Caco-2 (cell line): ENCODE measurements around the gene CDC42BPA. TPM values are rescaled to one million over a fixed set of nuclear protein-coding genes. Genes with fewer than 3 reads are reported as not detected.

Experiments
- BruUV-seq: library from RNA; stranded (reverse); fragments of 400-500 nt; replicated peaks from 2 replicates; lab custom pipeline; 2021; lab: Mats Ljungman, UMichigan
- CTCF ChIA-PET: fragments of 300-600 bp; sonication (Branson Sonifier 250); formaldehyde crosslinking; loops from one replicate; lab custom pipeline; 2022; ENCODE audit warnings: antibody characterized with exemption; lab: Charles Lee
- POLR2A ChIA-PET: fragments of 300-600 bp; sonication (Branson Sonifier 250); formaldehyde crosslinking; loops from one replicate; lab custom pipeline; 2022; ENCODE audit warnings: antibody characterized with exemption; lab: Charles Lee
- DNase-seq, 2 experiments: peaks; one replicate each; pipeline versions ENCODE4 v3.0.0 to v3.0.0-alpha.2; 2020 to 2022
- H3K27me3 ChIP-seq: replicated peaks from 2 replicates; pipeline ENCODE4 v1.6.0; 2011; ENCODE audit warnings: low read length; ENCODE audit not compliant: control insufficient read depth, insufficient read depth
- H3K36me3 ChIP-seq: 2 replicates; pipeline ENCODE4 v1.5.1; 2011; ENCODE audit warnings: low read length; ENCODE audit not compliant: control insufficient read depth, insufficient read depth
- H3K4me1 ChIP-seq: fragments of 250-450 bp; sonication (Bioruptor Pico); 2 replicates; pipeline ENCODE4 v1.5.1; 2020; ENCODE audit warnings: mild to moderate bottlenecking
- H3K4me3 ChIP-seq: 2 replicates; pipeline ENCODE4 v1.5.1; 2011; ENCODE audit warnings: low read depth, mild to moderate bottlenecking, control low read depth, low read length
- H3K9me3 ChIP-seq: fragments of 250-450 bp; sonication (Bioruptor Pico); 2 replicates; pipeline ENCODE4 v1.5.1; 2020; ENCODE audit warnings: mild to moderate bottlenecking, moderate library complexity
- H3K27ac Mint-ChIP-seq: one replicate; pipeline ENCODE4 v1.8.0; 2022; ENCODE audit warnings: mixed read lengths; ENCODE audit not compliant: unreplicated experiment
- H3K27me3 Mint-ChIP-seq: one replicate; pipeline ENCODE4 v1.8.0; 2022; ENCODE audit warnings: mixed read lengths; ENCODE audit not compliant: insufficient read depth, unreplicated experiment
- H3K36me3 Mint-ChIP-seq: one replicate; pipeline ENCODE4 v1.8.0; 2022; ENCODE audit warnings: mild to moderate bottlenecking, mixed read lengths; ENCODE audit not compliant: insufficient read depth, unreplicated experiment
- H3K4me1 Mint-ChIP-seq: one replicate; pipeline ENCODE4 v1.8.0; 2022; ENCODE audit warnings: low read depth, mixed read lengths; ENCODE audit not compliant: unreplicated experiment
- H3K4me3 Mint-ChIP-seq: one replicate; pipeline ENCODE4 v1.8.0; 2022; ENCODE audit warnings: mild to moderate bottlenecking, moderate library complexity, mixed read lengths; ENCODE audit not compliant: unreplicated experiment
- H3K9me3 Mint-ChIP-seq: one replicate; pipeline ENCODE4 v1.8.0; 2022; ENCODE audit warnings: mixed read lengths; ENCODE audit not compliant: unreplicated experiment
- CTCF ChIP-seq, 2 experiments: fragments of 200-600 bp in 1 of 2; IDR thresholded peaks; 1 replicate in 1 of 2; 2 replicates in 1 of 2; pipeline versions ENCODE4 v1.5.1 to v1.8.0; 2011 to 2022; ENCODE audit warnings: antibody characterized with exemption in 1 of 2, control low read depth in 1 of 2, inconsistent platforms in 1 of 2, low read depth in 1 of 2, low read length in 1 of 2, mild to moderate bottlenecking in 1 of 2, moderate library complexity in 1 of 2; ENCODE audit not compliant: insufficient read depth in 1 of 2, severe bottlenecking in 1 of 2, unreplicated experiment in 1 of 2
- intact Hi-C: fragments of 100-400 bp; cut with micrococcal nuclease; formaldehyde crosslinking; loops from one replicate; pipeline ENCODE4 v1.10.0; 2022; ENCODE audit not compliant: unreplicated experiment
- total RNA-seq: library from RNA; stranded (reverse); gene quantifications from 2 replicates; pipeline ENCODE4 v1.2.3, GENCODE V29; 2022

Gene CDC42BPA
- total RNA-seq, 1 experiment from 2014 or later = 38.3 TPM

- Histone ChIP-seq H3K27me3 (no peaks in the 10 kb centered on the region), H3K4me3 (no peak overlapping the region), H3K4me1 (peaks cover 8% of the 10 kb centered on the region), H3K36me3 (peaks cover 1% of the 10 kb centered on the region), H3K9me3 (no peaks in the 10 kb centered on the region)
- ChIA-PET CTCF (no interaction called here), POLR2A (no interaction called here)
- no peak for TF ChIP-seq CTCF (IDR thresholded peaks at IDR 0.05; ENCODE audit: insufficient read depth in 1 of 2, low read depth in 1 of 2, low read length in 1 of 2, severe bottlenecking in 1 of 2, unreplicated experiment in 1 of 2)
- intact Hi-C loops = loop anchor here (5.0 kb wide), 1 partner anchor 40 kb away; no protein-coding TSS in a partner anchor
- BruUV-seq = no TSS peak
- Mint-ChIP-seq H3K27ac (no peak overlapping the region), H3K9me3 (no peaks in the 10 kb centered on the region), H3K4me1 (peaks cover 13% of the 10 kb centered on the region), H3K27me3 (no peaks in the 10 kb centered on the region), H3K4me3 (no peak overlapping the region), H3K36me3 (peaks cover 53% of the 10 kb centered on the region)
- DNase-seq = no peak
Observed at GRCh38 chr1:226987179-226987536, 331.1 kb downstream of the CDC42BPA start.

- no peaks in the 10 kb centered on the region for H3K9me3 ChIP-seq
- no peaks in the 10 kb centered on the region for H3K27me3 Mint-ChIP-seq
- BruUV-seq = TSS peak; percentile 92
- TF ChIP-seq CTCF (IDR thresholded peaks at IDR 0.05; ENCODE audit: insufficient read depth in 1 of 2, low read depth in 1 of 2, low read length in 1 of 2, severe bottlenecking in 1 of 2, unreplicated experiment in 1 of 2) = no peak
- no peaks in the 10 kb centered on the region for H3K9me3 Mint-ChIP-seq
- ChIA-PET CTCF (no interaction called here), POLR2A (no interaction called here)
- peaks cover 13% of the 10 kb centered on the region for H3K4me1 Mint-ChIP-seq
- intact Hi-C loops = loop anchor here (5.0 kb wide), 1 partner anchor 39 kb away; no protein-coding TSS in a partner anchor
- DNase-seq = no peak
- H3K4me3 ChIP-seq = no peak overlapping the region
- peaks cover 8% of the 10 kb centered on the region for H3K4me1 ChIP-seq
- H3K36me3 ChIP-seq = peaks cover 1% of the 10 kb centered on the region
- H3K27ac Mint-ChIP-seq = peak overlapping the region; percentile 45
- H3K27me3 ChIP-seq = no peaks in the 10 kb centered on the region
- peaks cover 57% of the 10 kb centered on the region for H3K36me3 Mint-ChIP-seq
- H3K4me3 Mint-ChIP-seq = no peak overlapping the region
Observed at GRCh38 chr1:226986496-226987178, 331.7 kb downstream of the CDC42BPA start.

GRCh38 chr1:226985839-226986463, 332.3 kb downstream of the CDC42BPA start:
- H3K4me1 ChIP-seq = peaks cover 8% of the 10 kb centered on the region
- intact Hi-C loops = loop anchor here (5.0 kb wide), 1 partner anchor 39 kb away; no protein-coding TSS in a partner anchor
- TF ChIP-seq CTCF (IDR thresholded peaks at IDR 0.05; ENCODE audit: insufficient read depth in 1 of 2, low read depth in 1 of 2, low read length in 1 of 2, severe bottlenecking in 1 of 2, unreplicated experiment in 1 of 2) = no peak
- no peak overlapping the region for H3K4me3 Mint-ChIP-seq
- no peaks in the 10 kb centered on the region for H3K9me3 ChIP-seq
- H3K36me3 ChIP-seq = peaks cover 1% of the 10 kb centered on the region
- DNase-seq = no peak
- peak overlapping the region; percentile 45 for H3K27ac Mint-ChIP-seq
- POLR2A ChIA-PET = no interaction called here
- peaks cover 63% of the 10 kb centered on the region for H3K36me3 Mint-ChIP-seq
- no peaks in the 10 kb centered on the region for H3K9me3 Mint-ChIP-seq
- no peaks in the 10 kb centered on the region for H3K27me3 Mint-ChIP-seq
- H3K4me1 Mint-ChIP-seq = peaks cover 13% of the 10 kb centered on the region
- CTCF ChIA-PET = no interaction called here
- BruUV-seq = no TSS peak
- H3K27me3 ChIP-seq = no peaks in the 10 kb centered on the region
- H3K4me3 ChIP-seq = no peak overlapping the region
